PC-3 (cell line): ENCODE results near the gene NUP160.

Source experiments
- CTCF ChIP-seq: fragments of 300-600 bp; sonication (generic); conservative IDR thresholded peaks from 2 replicates; pipeline ENCODE4 v1.5.1; 2017; ENCODE audit warnings: antibody characterized with exemption, low read depth, mild to moderate bottlenecking, low read length
- EZH2 ChIP-seq: fragments of 300-600 bp; sonication (generic); IDR thresholded peaks from one replicate; pipeline ENCODE4 v1.6.1; 2017; ENCODE audit warnings: antibody characterized with exemption, mild to moderate bottlenecking, low read length; ENCODE audit not compliant: unreplicated experiment
- EZH2phosphoT487 ChIP-seq: fragments of 300-600 bp; sonication (generic); IDR thresholded peaks from 2 replicates; pipeline ENCODE4 v1.6.1; 2018; ENCODE audit warnings: mild to moderate bottlenecking, antibody characterized with exemption, low read length, borderline replicate concordance

- no peak for TF ChIP-seq CTCF
- TF ChIP-seq EZH2, result no peak
- no peak for TF ChIP-seq EZH2phosphoT487
These were observed 43.7 kb upstream of the NUP160 start for GRCh38 chr11:47891886-47892285.
